Smooth muscle cell (in vitro differentiated cells): ENCODE results near the gene SCYGR8. TPM values are rescaled to one million over a fixed set of nuclear protein-coding genes. Genes with fewer than 3 reads are reported as not detected.
A peak's percentile ranks its signal among the peaks of the same experiment; 100 is the strongest.

Source experiments
- DNase-seq: peaks from one replicate; lab custom pipeline; 2025; ENCODE audit not compliant: unreplicated experiment; lab: John Stamatoyannopoulos, UW
- H2AFZ ChIP-seq: fragments of 200-600 bp; sonication (generic); 2 replicates; pipeline ENCODE4 v1.6.0; 2016; ENCODE audit warnings: antibody characterized with exemption, low read depth, mild to moderate bottlenecking
- H3F3A ChIP-seq: fragments of 200-600 bp; sonication (generic); 2 replicates; pipeline ENCODE4 v1.6.0; 2017; ENCODE audit warnings: antibody characterized with exemption, low read depth
- H3K27ac ChIP-seq: fragments of 200-600 bp; sonication (generic); 2 replicates; pipeline ENCODE4 v1.5.1; 2016; ENCODE audit warnings: low read depth, mild to moderate bottlenecking
- H3K27me3 ChIP-seq: fragments of 200-600 bp; sonication (generic); 2 replicates; pipeline ENCODE4 v1.6.1; 2016; ENCODE audit warnings: low read depth, mild to moderate bottlenecking
- H3K36me3 ChIP-seq: fragments of 200-600 bp; sonication (generic); 2 replicates; pipeline ENCODE4 v1.5.1; 2016; ENCODE audit warnings: low read depth
- H3K4me1 ChIP-seq: fragments of 200-600 bp; sonication (generic); 2 replicates; pipeline ENCODE4 v1.5.1; 2016; ENCODE audit warnings: low read depth
- H3K4me2 ChIP-seq: fragments of 200-600 bp; sonication (generic); 2 replicates; pipeline ENCODE4 v1.6.0; 2016; ENCODE audit warnings: mild to moderate bottlenecking
- H3K4me3 ChIP-seq: fragments of 200-600 bp; sonication (generic); 2 replicates; pipeline ENCODE4 v1.5.1; 2016; ENCODE audit warnings: mild to moderate bottlenecking
- H3K79me2 ChIP-seq: fragments of 200-600 bp; sonication (generic); 2 replicates; pipeline ENCODE4 v1.6.0; 2016; ENCODE audit warnings: low read depth, mild to moderate bottlenecking
- H3K9ac ChIP-seq: fragments of 200-600 bp; sonication (generic); 2 replicates; pipeline ENCODE4 v1.6.0; 2016; ENCODE audit warnings: low read depth
- H3K9me3 ChIP-seq: fragments of 200-600 bp; sonication (generic); replicated peaks from 2 replicates; pipeline ENCODE4 v1.5.1; 2016; ENCODE audit warnings: low read depth
- H4K20me1 ChIP-seq: fragments of 200-600 bp; sonication (generic); 2 replicates; pipeline ENCODE4 v1.6.0; 2016; ENCODE audit warnings: low read depth
- CTCF ChIP-seq: fragments of 200-600 bp; sonication (generic); IDR thresholded peaks from 2 replicates; pipeline ENCODE4 v1.5.1; 2017; ENCODE audit warnings: borderline replicate concordance, mild to moderate bottlenecking, antibody characterized with exemption; ENCODE audit not compliant: insufficient read depth, poor library complexity, severe bottlenecking
- WGBS: methylation state at CpG from one replicate; pipeline ENCODE4 v1.1.7; 2016; ENCODE audit warnings: low lambda C conversion rate; 5-methylcytosine and 5-hydroxymethylcytosine counted together
- polyA plus RNA-seq: library from polyadenylated mRNA; unstranded; fragments of >200 nt; fragmentation: Nextera tagmentation; extraction: Ambion mirVana; gene quantifications from 2 replicates; pipeline ENCODE4 v1.2.1, GENCODE V29; 2016
- total RNA-seq: library from RNA; depleted of rRNA; stranded (reverse); fragments of >200 nt; gene quantifications from 2 replicates; pipeline ENCODE4 v1.2.3, GENCODE V29; 2014

SCYGR8 gene
- total RNA-seq, result not detected in 2 replicates
- not detected in 2 replicates for polyA plus RNA-seq

- Histone ChIP-seq H3K9ac (no peak within 1 kb of the TSS), H3K9me3 (no peaks in the 10 kb centered on the region), H3K4me1 (no peaks in the 10 kb centered on the region), H3K36me3 (no peaks in the 10 kb centered on the region), H3K27ac (no peak within 1 kb of the TSS), H3F3A (no peaks in the 10 kb centered on the region), H3K79me2 (no peaks in the 10 kb centered on the region), H3K4me2 (no peak within 1 kb of the TSS), H2AFZ (no peak within 1 kb of the TSS), H3K4me3 (no peak within 1 kb of the TSS), H4K20me1 (no peaks in the 10 kb centered on the region), H3K27me3 (no peaks in the 10 kb centered on the region)
- 97% methylated on average over 6 of the region's 9 CpGs for WGBS
- no peak for TF ChIP-seq CTCF
- DNase-seq, result no peak
Observed at GRCh38 chr2:227745594-227745993, at the start of gene SCYGR8. Gene SCYGR8, plus strand, starts transcription at chr2:227745894. Its CDS starts 0 bp downstream, at chr2:227745894.

GRCh38 chr2:227696990-227697679, 48.6 kb upstream of the SCYGR8 start:
- H3K36me3 ChIP-seq, result no peaks in the 10 kb centered on the region
- H3K9me3 ChIP-seq, result no peaks in the 10 kb centered on the region
- H3K4me1 ChIP-seq, result no peaks in the 10 kb centered on the region
- no peaks in the 10 kb centered on the region for H3F3A ChIP-seq
- no peaks in the 10 kb centered on the region for H3K79me2 ChIP-seq
- no peak overlapping the region for H3K9ac ChIP-seq
- WGBS, result 96% methylated on average over 2 of the region's 2 CpGs
- H3K27ac ChIP-seq, result no peak overlapping the region
- TF ChIP-seq CTCF, result no peak
- H3K27me3 ChIP-seq, result no peaks in the 10 kb centered on the region
- no peak overlapping the region for H3K4me3 ChIP-seq
- H3K4me2 ChIP-seq, result no peak overlapping the region
- DNase-seq, result no peak
- no peaks in the 10 kb centered on the region for H4K20me1 ChIP-seq
- no peak overlapping the region for H2AFZ ChIP-seq

GRCh38 chr2:227701556-227701955, 44.1 kb upstream of the SCYGR8 start:
- WGBS, result 72% methylated on average over 3 of the region's 3 CpGs
- Histone ChIP-seq H4K20me1 (no peaks in the 10 kb centered on the region), H3K4me3 (no peak overlapping the region), H3K79me2 (no peaks in the 10 kb centered on the region), H3K4me1 (no peaks in the 10 kb centered on the region), H3K4me2 (no peak overlapping the region), H3K9ac (no peak overlapping the region), H3K9me3 (no peaks in the 10 kb centered on the region), H3K27ac (no peak overlapping the region), H2AFZ (no peak overlapping the region), H3K27me3 (no peaks in the 10 kb centered on the region), H3K36me3 (no peaks in the 10 kb centered on the region), H3F3A (no peaks in the 10 kb centered on the region)
- no peak for DNase-seq
- TF ChIP-seq CTCF, result no peak

GRCh38 chr2:227703280-227703732, 42.4 kb upstream of the SCYGR8 start:
- Histone ChIP-seq H3K36me3 (no peaks in the 10 kb centered on the region), H3K79me2 (no peaks in the 10 kb centered on the region), H3K4me3 (no peak overlapping the region), H3F3A (no peaks in the 10 kb centered on the region), H3K27ac (peak overlapping the region; percentile 59), H3K9ac (no peak overlapping the region), H4K20me1 (no peaks in the 10 kb centered on the region), H3K4me1 (no peaks in the 10 kb centered on the region), H3K4me2 (peak overlapping the region; percentile 41), H3K27me3 (no peaks in the 10 kb centered on the region), H3K9me3 (no peaks in the 10 kb centered on the region), H2AFZ (no peak overlapping the region)
- no peak for DNase-seq
- TF ChIP-seq CTCF, result no peak
- 40% methylated on average over 4 of the region's 4 CpGs for WGBS
